Muscle of arm (tissue), 12 donors: ENCODE results near the gene PLXNB3. TPM values are rescaled to one million over a fixed set of nuclear protein-coding genes. Genes with fewer than 3 reads are reported as not detected.
"Not testable (repeated sequence)": the region's sequence is repeated elsewhere in the genome, so short reads cannot be mapped to it uniquely, and the experiment has no call there.

Source experiments
- DNase-seq: peaks from one replicate; pipeline ENCODE4 v3.0.0-alpha.2; 2013
- polyA plus RNA-seq, 12 donors: library from polyadenylated mRNA; unstranded; fragments of 120-200 nt; gene quantifications; one replicate each; pipeline ENCODE4 v1.2.1, GENCODE V29; 2013; ENCODE audit not compliant: insufficient read length in 12 of 12

PLXNB3 gene
- polyA plus RNA-seq, 12 donors, result 2.0 to 10.9 (median 3.1) TPM; not detected in 1

- no peak for DNase-seq
Observed at GRCh38 chrX:153814591-153815315, 50.7 kb downstream of the PLXNB3 start.

- no peak for DNase-seq
Observed at GRCh38 chrX:153816831-153817690, 53.0 kb downstream of the PLXNB3 start.

GRCh38 chrX:153818064-153818463 lies 54.0 kb downstream of the PLXNB3 start:
- DNase-seq, result not testable (repeated sequence)

GRCh38 chrX:153818571-153819383 lies 54.7 kb downstream of the PLXNB3 start:
- no peak for DNase-seq

- DNase-seq, result no peak
Observed at GRCh38 chrX:153819384-153820040, 55.5 kb downstream of the PLXNB3 start.

GRCh38 chrX:153820601-153821000 lies 56.6 kb downstream of the PLXNB3 start:
- DNase-seq, result no peak

GRCh38 chrX:153821066-153821465 lies 57.0 kb downstream of the PLXNB3 start:
- no peak for DNase-seq

- no peak for DNase-seq
Observed at GRCh38 chrX:153824348-153824747, 60.3 kb downstream of the PLXNB3 start.

- no peak for DNase-seq
Observed at GRCh38 chrX:153825042-153825441, 61.0 kb downstream of the PLXNB3 start.

Other genes with a start within 250 kb of the PLXNB3 start
- under 1 TPM in 10 of 12 donors, not detected in 2; 0.12 to 0.89 (median 0.52) TPM for gene ATP2B3, start 246.6 kb upstream of the PLXNB3 start, polyA plus RNA-seq
- 10 to 100 TPM in 10 of 12 donors, not detected in 2; 10.7 to 15.3 (median 11.6) TPM for gene CCNQ, start 165.1 kb upstream of the PLXNB3 start, polyA plus RNA-seq
- under 1 TPM in 10 of 12 donors, not detected in 2; 0.22 to 0.89 (median 0.33) TPM for gene DUSP9, start 117.0 kb upstream of the PLXNB3 start, polyA plus RNA-seq
- gene PNCK, start 90.4 kb upstream of the PLXNB3 start, polyA plus RNA-seq, result 10 to 100 TPM in 2 of 12 donors, 1 to 10 TPM in 9, not detected in 1; 1.5 to 20.9 (median 4.4) TPM
- 10 to 100 TPM in 11 of 12 donors, not detected in 1; 24.6 to 44.9 (median 28.9) TPM for gene SLC6A8, start 76.3 kb upstream of the PLXNB3 start, polyA plus RNA-seq
- gene BCAP31, start 39.9 kb upstream of the PLXNB3 start, polyA plus RNA-seq, result 10 to 100 TPM in 11 of 12 donors, not detected in 1; 66.3 to 89.7 (median 73.6) TPM
- gene ABCD1, start 39.4 kb upstream of the PLXNB3 start, polyA plus RNA-seq, result 10 to 100 TPM in 2 of 12 donors, 1 to 10 TPM in 9, not detected in 1; 5.7 to 14.0 (median 8.6) TPM
- gene SRPK3, start 16.8 kb downstream of the PLXNB3 start, polyA plus RNA-seq, result 100 to 1,000 TPM in 11 of 12 donors, not detected in 1; 109 to 276 (median 201) TPM
- gene IDH3G, start 30.1 kb downstream of the PLXNB3 start, polyA plus RNA-seq, result 10 to 100 TPM in 11 of 12 donors, not detected in 1; 37.1 to 73.0 (median 39.8) TPM
- gene SSR4, start 30.4 kb downstream of the PLXNB3 start, polyA plus RNA-seq, result 100 to 1,000 TPM in 9 of 12 donors, 10 to 100 TPM in 2, not detected in 1; 94.6 to 175 (median 108) TPM
- gene PDZD4, start 66.3 kb downstream of the PLXNB3 start, polyA plus RNA-seq, result 1 to 10 TPM in 11 of 12 donors, not detected in 1; 2.7 to 9.6 (median 2.8) TPM
- 10 to 100 TPM in 2 of 12 donors, 1 to 10 TPM in 9, not detected in 1; 1.7 to 11.7 (median 2.8) TPM for gene L1CAM, start 121.9 kb downstream of the PLXNB3 start, polyA plus RNA-seq
- 1 to 10 TPM in 1 of 12 donors, under 1 TPM in 9, not detected in 2; 0.33 to 1.3 (median 0.63) TPM for gene AVPR2, start 140.4 kb downstream of the PLXNB3 start, polyA plus RNA-seq
- gene ARHGAP4, start 162.0 kb downstream of the PLXNB3 start, polyA plus RNA-seq, result 10 to 100 TPM in 11 of 12 donors, not detected in 1; 13.9 to 84.8 (median 18.2) TPM
- gene NAA10, start 170.8 kb downstream of the PLXNB3 start, polyA plus RNA-seq, result 10 to 100 TPM in 11 of 12 donors, not detected in 1; 42.6 to 72.0 (median 57.7) TPM
- 10 to 100 TPM in 1 of 12 donors, 1 to 10 TPM in 10, not detected in 1; 1.4 to 26.0 (median 2.3) TPM for gene RENBP, start 180.4 kb downstream of the PLXNB3 start, polyA plus RNA-seq
- gene HCFC1, start 207.6 kb downstream of the PLXNB3 start, polyA plus RNA-seq, result 100 to 1,000 TPM in 1 of 12 donors, 10 to 100 TPM in 11; 24.3 to 129 (median 31.2) TPM
- gene TMEM187, start 208.5 kb downstream of the PLXNB3 start, polyA plus RNA-seq, result 1 to 10 TPM in 10 of 12 donors, not detected in 2; 2.7 to 7.0 (median 4.8) TPM